ENCODE results near the gene PLVAP.
A peak's percentile ranks its signal among the peaks of the same experiment; 100 is the strongest.

Gene PLVAP

DNA sequence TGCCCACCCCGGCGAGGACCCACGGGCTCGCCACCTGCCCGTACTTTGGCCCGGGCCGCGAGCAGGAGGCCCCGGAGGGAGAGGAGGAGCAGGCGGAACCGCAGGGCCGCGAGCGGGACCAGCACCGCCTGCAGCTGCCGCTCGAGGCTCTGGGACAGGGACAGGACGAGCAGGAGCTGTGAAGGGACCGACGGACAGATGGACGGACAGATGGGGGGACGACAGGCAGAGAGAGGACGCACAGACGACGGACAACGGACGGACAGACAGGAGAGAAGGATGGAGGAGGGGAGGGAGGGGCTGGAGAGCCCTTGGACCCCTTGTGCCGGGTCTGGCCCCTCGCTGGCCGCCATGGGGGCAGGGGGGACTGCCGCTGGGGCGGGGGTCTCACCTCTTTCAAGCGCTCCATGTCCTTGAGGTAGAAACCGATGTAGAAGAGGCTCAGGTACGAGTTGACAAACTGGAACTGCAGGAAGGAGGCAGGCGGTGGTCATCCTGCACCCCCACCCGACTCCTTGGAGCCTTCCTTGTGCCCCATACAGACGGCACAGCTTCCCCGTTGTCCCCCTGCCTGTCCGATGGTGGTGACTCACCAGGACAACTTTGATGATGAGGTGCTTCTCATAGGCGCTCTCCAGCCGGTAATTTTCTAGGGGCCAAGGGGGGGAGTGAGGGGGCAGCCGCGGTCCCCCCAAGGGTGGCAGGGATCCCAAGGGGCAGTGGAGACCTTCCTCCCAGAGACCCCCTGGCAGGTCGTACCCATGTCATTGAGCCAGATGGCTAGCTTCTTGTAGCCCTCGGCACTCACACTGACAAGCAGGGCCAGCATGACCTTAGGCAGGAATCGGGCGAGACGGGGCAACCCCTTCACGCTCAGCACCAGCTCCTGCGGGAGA is 47.5 kb downstream of the PLVAP start:
- H3K4me1 ChIP-seq (ENCODE audit: insufficient read depth, low read length) = peaks cover 6% of the 10 kb centered on the region
- no peak overlapping the region for H3K9ac ChIP-seq (ENCODE audit: low read length)
- H3K9me3 ChIP-seq (ENCODE audit: low read length) = no peaks in the 10 kb centered on the region
- H3K36me3 ChIP-seq (ENCODE audit: insufficient read depth, low read length) = no peaks in the 10 kb centered on the region
- no peak overlapping the region for H3K4me3 ChIP-seq (ENCODE audit: low read depth in 1 of 2, low read length in 2 of 2)
- no peak overlapping the region for H3K27ac ChIP-seq (ENCODE audit: low read depth, low read length)
- peaks cover 0 to 22% of the 10 kb centered on the region in 2 donors for H3K27me3 ChIP-seq (ENCODE audit: control insufficient read depth in 1 of 2, insufficient read depth in 2 of 2, low read length in 2 of 2)

DNA sequence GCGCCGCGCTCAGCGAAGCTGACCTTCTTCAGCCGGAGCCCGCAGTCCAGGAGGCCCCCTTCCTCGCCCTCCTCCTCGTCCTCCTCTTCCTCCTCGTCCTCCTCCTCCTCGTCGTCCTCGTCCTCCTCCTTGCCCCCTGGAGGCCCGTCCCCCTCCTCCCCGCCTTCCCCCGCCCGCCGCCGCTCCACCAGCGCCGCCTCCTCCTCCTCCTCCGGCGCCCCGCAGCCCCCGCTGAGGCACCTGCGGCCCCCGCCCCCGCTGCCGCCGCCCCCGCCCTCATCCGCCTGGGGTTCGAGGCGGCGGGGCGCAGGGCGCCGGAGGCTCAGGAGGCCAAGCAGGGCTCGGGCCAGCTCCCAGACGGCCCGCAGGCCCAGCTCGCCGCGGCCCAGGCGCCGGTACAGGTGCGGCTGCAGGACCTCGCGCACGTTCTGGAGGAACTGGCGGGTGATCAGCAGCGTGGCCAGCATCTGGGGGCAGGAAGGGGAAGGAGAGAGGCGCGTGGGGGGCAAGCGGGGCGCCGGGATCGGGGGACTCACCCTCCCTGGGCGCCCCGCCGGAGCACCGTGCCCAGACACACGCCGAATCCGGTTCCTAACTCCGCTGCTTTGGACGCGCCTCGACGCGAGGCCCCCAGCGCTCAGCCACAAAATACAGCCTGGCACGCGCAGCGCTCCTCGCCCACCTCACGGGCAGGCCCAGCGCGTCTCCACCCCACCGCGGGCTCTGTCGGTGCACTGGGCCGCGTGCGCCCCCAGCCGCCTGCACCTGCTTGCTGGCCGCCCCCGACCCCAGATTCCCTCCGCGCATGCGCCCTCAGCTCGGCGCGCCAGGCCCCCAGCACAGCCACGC is 48.4 kb downstream of the PLVAP start:
- Histone ChIP-seq H3K27ac (ENCODE audit: low read depth, low read length) (no peak overlapping the region), H3K4me3 (ENCODE audit: low read depth in 1 of 2, low read length in 2 of 2) (no peak overlapping the region), H3K9ac (ENCODE audit: low read length) (no peak overlapping the region), H3K27me3 (ENCODE audit: control insufficient read depth in 1 of 2, insufficient read depth in 2 of 2, low read length in 2 of 2) (peaks cover 0 to 22% of the 10 kb centered on the region in 2 donors), H3K4me1 (ENCODE audit: insufficient read depth, low read length) (peaks cover 1% of the 10 kb centered on the region), H3K36me3 (ENCODE audit: insufficient read depth, low read length) (no peaks in the 10 kb centered on the region), H3K9me3 (ENCODE audit: low read length) (no peaks in the 10 kb centered on the region)

DNA sequence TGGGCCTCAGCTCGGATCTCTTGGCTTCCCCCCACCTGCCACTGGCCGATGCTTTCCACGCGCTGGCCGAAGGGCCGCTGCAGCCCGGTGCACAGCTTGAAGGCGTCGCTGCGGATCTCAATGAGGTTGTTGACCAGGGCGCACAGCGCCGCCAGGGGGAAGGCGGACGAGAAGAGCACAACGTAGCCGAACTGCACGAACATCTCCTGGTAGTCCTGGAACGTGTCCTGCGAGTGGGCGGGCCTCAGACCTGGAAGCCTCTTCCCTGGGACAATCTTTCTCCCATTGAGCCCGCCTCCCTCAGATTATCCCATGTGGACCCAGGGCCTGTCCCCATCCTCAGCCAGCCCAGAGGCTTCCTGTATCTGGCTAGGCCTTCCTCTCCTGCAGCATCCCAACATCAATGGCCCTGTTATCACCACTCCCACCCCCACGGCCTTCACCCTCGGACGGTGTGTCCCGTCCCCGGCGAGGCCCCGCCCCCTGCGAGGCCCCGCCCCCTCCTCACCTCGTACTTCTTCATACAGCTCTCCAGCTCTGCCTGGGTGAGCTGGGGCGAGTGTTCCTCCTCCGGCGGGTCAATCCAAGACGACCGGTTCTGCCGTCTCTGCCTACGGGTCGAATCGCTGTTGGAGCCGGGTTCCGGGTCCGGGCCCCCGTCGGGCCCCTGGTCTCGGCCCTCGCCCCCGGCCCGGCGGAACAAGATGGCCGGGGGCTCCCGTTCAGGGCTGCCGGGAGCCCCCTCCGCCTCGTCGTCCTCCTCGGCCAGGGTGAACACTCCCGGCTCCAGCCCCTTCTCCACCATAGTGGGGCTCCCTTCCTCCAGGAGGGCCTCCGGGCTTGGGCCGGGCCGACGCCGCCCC is 49.3 kb downstream of the PLVAP start:
- H3K36me3 ChIP-seq (ENCODE audit: insufficient read depth, low read length) = no peaks in the 10 kb centered on the region
- H3K27me3 ChIP-seq (ENCODE audit: control insufficient read depth in 1 of 2, insufficient read depth in 2 of 2, low read length in 2 of 2) = peaks cover 0 to 24% of the 10 kb centered on the region in 2 donors
- peak overlapping the region in 1 of 2 donors; percentile 27 for H3K4me3 ChIP-seq (ENCODE audit: low read depth in 1 of 2, low read length in 2 of 2)
- H3K9ac ChIP-seq (ENCODE audit: low read length) = no peak overlapping the region
- H3K9me3 ChIP-seq (ENCODE audit: low read length) = no peaks in the 10 kb centered on the region
- no peaks in the 10 kb centered on the region for H3K4me1 ChIP-seq (ENCODE audit: insufficient read depth, low read length)
- H3K27ac ChIP-seq (ENCODE audit: low read depth, low read length) = no peak overlapping the region

DNA sequence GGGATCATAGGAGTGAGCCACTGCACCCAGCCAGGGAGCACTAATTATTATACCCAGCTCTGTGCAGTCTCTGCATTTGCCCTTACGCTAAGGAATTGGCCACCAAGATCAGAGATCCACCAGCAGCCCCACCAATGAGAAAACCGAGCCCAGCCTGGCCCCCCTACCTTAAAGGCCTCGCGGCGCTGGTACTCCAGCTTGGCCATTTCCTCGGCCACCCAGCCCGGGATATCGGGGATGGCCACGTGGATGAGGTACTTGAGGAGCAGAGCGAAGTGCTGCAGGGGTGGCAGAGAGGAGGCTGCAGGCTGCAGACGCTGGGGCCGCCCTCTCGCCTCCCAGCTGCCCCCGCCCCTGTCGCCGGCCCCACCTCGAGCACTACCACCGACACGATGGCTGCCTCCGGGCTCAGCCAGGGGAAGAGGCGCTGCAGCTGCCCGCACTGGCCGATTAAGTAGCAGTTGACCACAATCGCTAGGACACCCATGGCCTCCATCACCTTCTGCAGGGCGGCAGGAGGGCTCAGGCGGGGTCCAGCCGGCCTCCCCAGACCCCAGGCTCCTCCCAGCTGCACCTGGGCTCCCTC is 50.0 kb downstream of the PLVAP start:
- Histone ChIP-seq H3K27me3 (ENCODE audit: control insufficient read depth in 1 of 2, insufficient read depth in 2 of 2, low read length in 2 of 2) (peaks cover 0 to 27% of the 10 kb centered on the region in 2 donors), H3K4me3 (ENCODE audit: low read depth in 1 of 2, low read length in 2 of 2) (no peak overlapping the region), H3K4me1 (ENCODE audit: insufficient read depth, low read length) (no peaks in the 10 kb centered on the region), H3K27ac (ENCODE audit: low read depth, low read length) (no peak overlapping the region), H3K9ac (ENCODE audit: low read length) (no peak overlapping the region), H3K36me3 (ENCODE audit: insufficient read depth, low read length) (no peaks in the 10 kb centered on the region), H3K9me3 (ENCODE audit: low read length) (no peaks in the 10 kb centered on the region)

DNA sequence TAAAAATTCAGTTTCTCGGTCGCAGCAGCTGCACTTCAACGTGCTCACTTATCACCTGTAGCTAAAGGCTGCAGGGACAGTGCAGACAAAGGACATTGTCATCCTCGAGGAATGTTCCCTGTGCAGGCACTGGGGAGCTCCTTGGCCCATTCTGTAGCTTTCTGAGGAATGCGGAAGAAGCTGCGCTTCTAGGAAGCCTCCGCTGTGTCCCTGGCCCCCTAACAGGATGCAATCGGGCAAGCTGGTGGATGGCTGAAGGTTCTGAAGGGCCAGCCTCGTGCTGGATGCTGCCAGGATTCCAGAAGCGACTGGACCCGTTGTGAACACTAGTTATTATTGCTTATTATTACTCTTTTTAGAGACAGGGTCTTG is 50.6 kb downstream of the PLVAP start:
- Histone ChIP-seq H3K27ac (ENCODE audit: low read depth, low read length) (no peak overlapping the region), H3K36me3 (ENCODE audit: insufficient read depth, low read length) (no peaks in the 10 kb centered on the region)

DNA sequence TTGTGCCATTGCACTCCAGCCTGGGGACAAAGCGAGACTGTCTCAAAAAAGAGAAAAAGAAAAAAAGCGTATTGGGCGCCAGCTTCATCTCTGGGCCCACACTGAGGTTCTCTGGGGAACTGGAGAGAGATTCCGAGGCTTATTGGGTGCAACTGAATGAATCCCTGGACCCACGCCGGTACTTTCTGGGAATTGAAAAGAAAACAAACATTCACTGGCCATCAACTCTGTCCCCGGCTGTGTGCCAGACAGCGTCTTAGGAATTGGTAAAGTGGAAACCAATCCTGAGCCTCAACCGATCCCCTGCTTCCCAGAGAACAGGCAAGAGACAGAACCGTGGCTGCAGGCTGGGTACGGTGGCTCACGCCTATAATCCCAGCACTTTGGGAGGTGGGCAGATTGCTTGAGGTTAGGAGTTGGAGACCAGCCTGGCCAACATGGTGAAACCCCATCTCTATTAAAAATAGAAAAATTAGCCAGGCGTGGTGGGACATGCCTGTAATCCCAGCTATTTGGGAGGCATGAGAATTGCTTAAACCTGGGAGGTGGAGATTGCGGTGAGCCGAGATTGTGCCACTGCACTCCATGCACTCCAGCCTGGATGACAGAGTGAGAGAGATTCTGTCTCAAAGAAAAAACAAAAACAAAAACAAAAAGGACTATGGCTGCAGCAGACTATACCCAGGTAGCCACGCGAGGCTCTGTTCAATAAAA is 51.1 kb downstream of the PLVAP start:
- Histone ChIP-seq H3K27ac (ENCODE audit: low read depth, low read length) (no peak overlapping the region), H3K4me3 (ENCODE audit: low read depth in 1 of 2, low read length in 2 of 2) (no peak overlapping the region), H3K9ac (ENCODE audit: low read length) (no peak overlapping the region), H3K36me3 (ENCODE audit: insufficient read depth, low read length) (no peaks in the 10 kb centered on the region), H3K9me3 (ENCODE audit: low read length) (no peaks in the 10 kb centered on the region), H3K4me1 (ENCODE audit: insufficient read depth, low read length) (no peaks in the 10 kb centered on the region), H3K27me3 (ENCODE audit: control insufficient read depth in 1 of 2, insufficient read depth in 2 of 2, low read length in 2 of 2) (peaks cover 0 to 27% of the 10 kb centered on the region in 2 donors)

More for the DNA sequence above, 50.6 kb downstream of the PLVAP start:
- no peak overlapping the region for H3K4me3 ChIP-seq (ENCODE audit: low read depth in 1 of 2, low read length in 2 of 2)
- no peak overlapping the region for H3K9ac ChIP-seq (ENCODE audit: low read length)
- no peaks in the 10 kb centered on the region for H3K9me3 ChIP-seq (ENCODE audit: low read length)
- H3K4me1 ChIP-seq (ENCODE audit: insufficient read depth, low read length) = no peaks in the 10 kb centered on the region
- H3K27me3 ChIP-seq (ENCODE audit: control insufficient read depth in 1 of 2, insufficient read depth in 2 of 2, low read length in 2 of 2) = peaks cover 0 to 27% of the 10 kb centered on the region in 2 donors

DNA sequence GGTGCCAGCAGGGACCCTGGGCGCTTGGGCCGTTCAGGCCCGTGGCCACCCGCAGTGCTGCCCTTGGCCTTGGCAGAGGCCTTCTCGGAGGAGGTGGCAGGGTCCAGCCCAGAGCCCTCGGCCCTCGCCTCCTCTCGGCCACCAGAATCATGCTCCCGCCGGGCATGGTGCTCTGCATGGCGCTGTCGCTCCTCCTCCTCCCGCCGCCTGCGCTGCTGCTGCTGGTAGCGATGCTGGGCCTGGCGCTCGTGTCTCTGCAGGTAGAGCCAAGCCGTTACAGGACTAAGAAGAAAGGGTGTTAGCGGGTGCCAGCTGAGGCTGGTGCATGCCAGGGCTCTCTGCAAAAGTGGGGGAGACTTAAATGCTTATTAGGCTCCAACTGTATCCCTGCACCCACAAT is 52.0 kb downstream of the PLVAP start:
- H3K36me3 ChIP-seq (ENCODE audit: insufficient read depth, low read length) = peaks cover 7% of the 10 kb centered on the region
- peaks cover 0 to 19% of the 10 kb centered on the region in 2 donors for H3K27me3 ChIP-seq (ENCODE audit: control insufficient read depth in 1 of 2, insufficient read depth in 2 of 2, low read length in 2 of 2)
- H3K4me3 ChIP-seq (ENCODE audit: low read depth in 1 of 2, low read length in 2 of 2) = no peak overlapping the region
- H3K9ac ChIP-seq (ENCODE audit: low read length) = no peak overlapping the region
- no peaks in the 10 kb centered on the region for H3K4me1 ChIP-seq (ENCODE audit: insufficient read depth, low read length)
- no peaks in the 10 kb centered on the region for H3K9me3 ChIP-seq (ENCODE audit: low read length)
- H3K27ac ChIP-seq (ENCODE audit: low read depth, low read length) = no peak overlapping the region

DNA sequence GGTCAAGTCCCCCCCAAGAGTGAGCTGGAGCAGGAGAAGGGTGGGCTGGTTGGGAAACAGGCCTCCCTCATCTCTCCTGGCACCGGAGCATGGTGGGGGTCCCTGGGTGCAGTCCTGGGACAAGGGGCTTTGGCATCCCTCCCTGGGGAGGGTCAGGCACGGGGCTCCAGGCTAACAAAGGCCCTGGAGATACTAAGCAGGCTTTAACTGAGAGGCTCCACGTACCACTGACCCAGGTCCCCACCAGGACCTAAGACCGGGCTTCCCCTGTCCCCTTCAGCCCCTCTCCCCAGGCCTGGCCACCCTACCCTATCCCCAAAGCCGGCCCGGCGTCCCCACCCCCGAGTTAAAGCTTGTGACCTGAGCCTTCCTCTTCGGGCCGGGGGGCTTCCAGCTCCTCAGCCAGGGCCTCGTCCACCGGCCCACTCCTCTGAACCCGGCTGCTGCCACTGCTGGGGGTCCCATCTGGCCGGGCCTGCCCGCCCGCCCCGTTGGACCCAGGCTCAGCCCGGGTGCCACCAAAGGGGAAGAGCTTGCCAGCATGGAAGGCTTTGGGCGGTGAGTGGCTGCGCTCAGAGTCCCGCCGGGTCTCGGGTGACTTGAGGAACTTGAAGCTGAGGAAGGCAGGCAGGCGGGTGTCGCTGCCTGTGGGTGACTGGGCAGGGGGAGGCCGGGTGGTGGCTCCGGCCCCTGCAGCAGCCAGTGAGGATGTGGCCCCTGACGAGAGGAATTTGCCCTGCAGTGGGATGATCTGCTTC is 52.6 kb downstream of the PLVAP start:
- peaks cover 0 to 13% of the 10 kb centered on the region in 2 donors for H3K27me3 ChIP-seq (ENCODE audit: control insufficient read depth in 1 of 2, insufficient read depth in 2 of 2, low read length in 2 of 2)
- H3K4me3 ChIP-seq (ENCODE audit: low read depth in 1 of 2, low read length in 2 of 2) = no peak overlapping the region
- no peak overlapping the region for H3K27ac ChIP-seq (ENCODE audit: low read depth, low read length)
- no peaks in the 10 kb centered on the region for H3K4me1 ChIP-seq (ENCODE audit: insufficient read depth, low read length)
- H3K9me3 ChIP-seq (ENCODE audit: low read length) = no peaks in the 10 kb centered on the region
- H3K9ac ChIP-seq (ENCODE audit: low read length) = no peak overlapping the region
- H3K36me3 ChIP-seq (ENCODE audit: insufficient read depth, low read length) = peaks cover 13% of the 10 kb centered on the region

DNA sequence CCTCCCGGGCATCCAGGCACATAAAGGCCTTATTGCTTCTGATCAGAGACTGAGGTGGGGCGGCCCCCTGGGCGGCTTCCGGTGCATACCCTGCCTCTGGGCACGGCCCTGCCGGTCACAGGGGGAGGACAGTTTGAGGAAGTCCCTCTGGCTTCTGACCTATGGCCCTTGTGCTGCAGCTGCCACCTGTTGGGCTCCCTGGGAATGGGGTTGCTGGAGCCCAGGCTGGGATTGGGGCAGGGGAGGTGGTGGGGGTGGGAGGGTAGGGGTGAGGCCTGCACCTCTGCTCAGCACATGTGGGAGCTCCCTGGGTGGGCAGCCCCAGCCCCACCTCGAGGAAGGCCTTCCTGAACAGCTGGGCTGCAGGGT is 53.2 kb downstream of the PLVAP start:
- H3K4me1 ChIP-seq (ENCODE audit: insufficient read depth, low read length) = no peaks in the 10 kb centered on the region
- no peak overlapping the region for H3K4me3 ChIP-seq (ENCODE audit: low read depth in 1 of 2, low read length in 2 of 2)
- H3K9ac ChIP-seq (ENCODE audit: low read length) = no peak overlapping the region
- H3K27me3 ChIP-seq (ENCODE audit: control insufficient read depth in 1 of 2, insufficient read depth in 2 of 2, low read length in 2 of 2) = peaks cover 0 to 7% of the 10 kb centered on the region in 2 donors
- no peaks in the 10 kb centered on the region for H3K9me3 ChIP-seq (ENCODE audit: low read length)
- H3K36me3 ChIP-seq (ENCODE audit: insufficient read depth, low read length) = peaks cover 13% of the 10 kb centered on the region
- no peak overlapping the region for H3K27ac ChIP-seq (ENCODE audit: low read depth, low read length)

Measured in muscle layer of colon (tissue), 2 donors.